HEK293 (cell line): ENCODE data around the gene MCM3AP.
A peak's percentile ranks its signal among the peaks of the same experiment; 100 is the strongest.

Experiments used
- CTCF ChIA-PET: fragments of 350-600 bp; formaldehyde crosslinking; extraction: SDS; loops from one replicate; lab custom pipeline; 2021; ENCODE audit warnings: antibody characterized with exemption; lab: Yijun Ruan, JAX
- POLR2A ChIA-PET: fragments of 300-600 bp; formaldehyde crosslinking; extraction: SDS; loops from one replicate; lab custom pipeline; 2020; ENCODE audit warnings: antibody characterized with exemption, inconsistent platforms; lab: Yijun Ruan, JAX
- H3K27ac ChIP-seq: fragments of 200-500 bp; sonication (Bioruptor generic); 2 replicates; pipeline ENCODE4 v1.5.1; 2014; ENCODE audit warnings: low read depth, low read length, control low read depth, inconsistent platforms; ENCODE audit errors: extremely low read depth
- H3K36me3 ChIP-seq, 2 experiments: fragments of 200-500 bp in 1 of 2; sonication (Bioruptor generic) in 1 of 2; 1 replicate in 1 of 2; 2 replicates in 1 of 2; pipeline ENCODE4 v1.5.1; 2014 to 2017; ENCODE audit warnings: inconsistent platforms in 2 of 2, low read length in 2 of 2; ENCODE audit not compliant: control insufficient read depth in 2 of 2, insufficient read depth in 1 of 2
- H3K4me1 ChIP-seq: fragments of 200-500 bp; sonication (Bioruptor generic); 2 replicates; pipeline ENCODE4 v1.5.1; 2014; ENCODE audit warnings: mild to moderate bottlenecking, low read length, inconsistent platforms; ENCODE audit not compliant: control insufficient read depth, insufficient read depth
- H3K4me3 ChIP-seq: 2 replicates; pipeline ENCODE4 v1.5.1; 2011; ENCODE audit warnings: low read depth, mild to moderate bottlenecking, control low read depth, low read length, moderate library complexity
- H3K9me3 ChIP-seq: fragments of 200-500 bp; sonication (Bioruptor generic); 2 replicates; pipeline ENCODE4 v1.5.1; 2014; ENCODE audit warnings: low read depth, low read length, inconsistent platforms; ENCODE audit not compliant: control insufficient read depth, insufficient read depth
- KLF17 ChIP-seq: fragments of 450-650 bp; formaldehyde crosslinking; IDR thresholded peaks from 2 replicates; pipeline ENCODE4 v1.5.1; 2016; ENCODE audit warnings: missing biosample characterization, missing genetic modification characterization
- ZIC2 ChIP-seq: fragments of 450-650 bp; formaldehyde crosslinking; IDR thresholded peaks from 2 replicates; pipeline ENCODE4 v1.5.1; 2016; ENCODE audit warnings: missing biosample characterization, missing genetic modification characterization
- ZNF114 ChIP-seq: fragments of 450-650 bp; formaldehyde crosslinking; IDR thresholded peaks from 2 replicates; pipeline ENCODE4 v1.5.0; 2017; ENCODE audit warnings: missing biosample characterization, missing genetic modification characterization
- ZNF16 ChIP-seq: fragments of 450-650 bp; formaldehyde crosslinking; IDR thresholded peaks from 2 replicates; pipeline ENCODE4 v1.5.1; 2016; ENCODE audit warnings: low read depth, missing biosample characterization, missing genetic modification characterization
- ZNF18 ChIP-seq: fragments of 450-650 bp; formaldehyde crosslinking; IDR thresholded peaks from 2 replicates; pipeline ENCODE4 v1.5.1; 2016; ENCODE audit warnings: missing biosample characterization, missing genetic modification characterization
- ZNF184 ChIP-seq: fragments of 450-650 bp; IDR thresholded peaks from 2 replicates; pipeline ENCODE4 v1.5.1; 2018; ENCODE audit warnings: missing biosample characterization, mild to moderate bottlenecking, missing genetic modification characterization
- ZNF239 ChIP-seq: fragments of 450-650 bp; formaldehyde crosslinking; IDR thresholded peaks from 2 replicates; pipeline ENCODE4 v1.5.1; 2016; ENCODE audit warnings: missing biosample characterization, missing genetic modification characterization
- ZNF24 ChIP-seq: fragments of 450-650 bp; formaldehyde crosslinking; IDR thresholded peaks from 2 replicates; pipeline ENCODE4 v1.5.1; 2016; ENCODE audit warnings: missing biosample characterization, missing genetic modification characterization
- ZNF292 ChIP-seq: fragments of 450-650 bp; formaldehyde crosslinking; IDR thresholded peaks from 2 replicates; pipeline ENCODE4 v1.5.1; 2016; ENCODE audit warnings: low read depth, missing biosample characterization, missing genetic modification characterization, borderline replicate concordance
- ZNF335 ChIP-seq: fragments of 450-650 bp; formaldehyde crosslinking; conservative IDR thresholded peaks from 2 replicates; pipeline ENCODE4 v1.5.1; 2016; ENCODE audit warnings: missing biosample characterization, missing genetic modification characterization
- ZNF362 ChIP-seq: fragments of 450-650 bp; formaldehyde crosslinking; IDR thresholded peaks from 2 replicates; pipeline ENCODE4 v1.5.1; 2016; ENCODE audit warnings: missing biosample characterization, missing genetic modification characterization
- ZNF366 ChIP-seq: fragments of 450-650 bp; formaldehyde crosslinking; conservative IDR thresholded peaks from 2 replicates; pipeline ENCODE4 v1.5.1; 2016; ENCODE audit warnings: missing biosample characterization, missing genetic modification characterization
- ZNF394 ChIP-seq: fragments of 450-650 bp; formaldehyde crosslinking; IDR thresholded peaks from 2 replicates; pipeline ENCODE4 v1.5.1; 2016; ENCODE audit warnings: missing biosample characterization, missing genetic modification characterization, mild to moderate bottlenecking, moderate library complexity, borderline replicate concordance
- ZNF404 ChIP-seq: fragments of 450-650 bp; formaldehyde crosslinking; IDR thresholded peaks from 2 replicates; pipeline ENCODE4 v1.5.1; 2017; ENCODE audit warnings: missing biosample characterization, missing genetic modification characterization
- ZNF416 ChIP-seq: fragments of 450-650 bp; formaldehyde crosslinking; IDR thresholded peaks from 2 replicates; pipeline ENCODE4 v1.5.1; 2016; ENCODE audit warnings: missing biosample characterization, missing genetic modification characterization
- ZNF654 ChIP-seq: fragments of 450-650 bp; formaldehyde crosslinking; IDR thresholded peaks from 2 replicates; pipeline ENCODE4 v1.5.1; 2016; ENCODE audit warnings: low read depth, missing biosample characterization, missing genetic modification characterization
- ZNF707 ChIP-seq: fragments of 450-650 bp; formaldehyde crosslinking; IDR thresholded peaks from 2 replicates; pipeline ENCODE4 v1.5.1; 2016; ENCODE audit warnings: missing biosample characterization, missing genetic modification characterization
- ZNF837 ChIP-seq: fragments of 450-650 bp; formaldehyde crosslinking; IDR thresholded peaks from 2 replicates; pipeline ENCODE4 v1.5.1; 2016; ENCODE audit warnings: missing biosample characterization, missing genetic modification characterization
- ZSCAN23 ChIP-seq: fragments of 450-650 bp; formaldehyde crosslinking; IDR thresholded peaks from 2 replicates; pipeline ENCODE4 v1.5.1; 2016; ENCODE audit warnings: missing biosample characterization, missing genetic modification characterization
- TF ChIP-seq, protein P1 (sequence below): fragments of 450-650 bp; formaldehyde crosslinking; IDR thresholded peaks from 2 replicates; pipeline ENCODE4 v1.5.1; 2016; ENCODE audit warnings: missing biosample characterization, missing genetic modification characterization

Gene MCM3AP

DNA sequence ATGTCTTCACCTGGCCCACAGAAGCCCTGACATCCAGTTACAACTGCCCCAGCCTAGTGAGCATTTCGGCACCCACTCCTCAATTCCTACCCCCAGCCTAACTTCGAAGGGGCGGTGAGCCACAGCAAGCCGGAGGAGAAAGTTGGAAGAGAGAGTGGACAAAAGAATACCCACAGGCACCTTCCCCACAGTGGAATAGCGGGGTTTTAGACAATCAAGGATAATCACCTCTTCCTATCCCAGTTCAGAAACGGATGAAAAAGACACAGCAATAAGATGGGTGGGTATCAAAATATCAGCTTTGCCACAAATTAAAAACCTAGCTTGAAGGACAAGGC, 55.5 kb downstream of the MCM3AP start:
- H3K4me3 ChIP-seq = no peak overlapping the region
- CTCF ChIA-PET = interaction anchor here (0.6 to 1.5 kb wide), 7 partner anchors 11 to 256 kb away, joined by 3 to 7 read pairs (median 3); partner anchors contain the start of genes MCM3AP and YBEY
- no peaks in the 10 kb centered on the region for H3K9me3 ChIP-seq
- H3K4me1 ChIP-seq = peaks cover 8% of the 10 kb centered on the region; the same call in 1 of the 2 replicates
- POLR2A ChIA-PET = no interaction called here
- TF ChIP-seq ZNF837 (tag by site-specific recombination) = no peak
- peak; percentile 18; the same call in 1 of the 2 replicates for TF ChIP-seq ZNF394 (tag by site-specific recombination)
- TF ChIP-seq ZNF184 = no peak
- TF ChIP-seq ZNF292 (tag by site-specific recombination) = no peak
- TF ChIP-seq ZNF18 (tag by site-specific recombination) = no peak
- no peak for TF ChIP-seq ZNF114
- TF ChIP-seq ZIC2 = no peak
- no peak for TF ChIP-seq ZNF362 (tag by site-specific recombination)
- peak; percentile 31 for TF ChIP-seq ZNF335
- peak; percentile 65; the same call in 1 of the 2 replicates for TF ChIP-seq ZNF16 (tag by site-specific recombination)
- no peak for TF ChIP-seq ZNF24 (tag by site-specific recombination)
- no peak for TF ChIP-seq ZNF239
- no peak for TF ChIP-seq ZNF707 (tag by site-specific recombination)
- TF ChIP-seq ZNF366 = 0 out of 2 replicates have a peak, but pooled peaks have one; percentile 22
- no peak for TF ChIP-seq ZNF416 (tag by site-specific recombination)
- TF ChIP-seq ZSCAN23 (tag by site-specific recombination) = 0 out of 2 replicates have a peak, but pooled peaks have one; percentile 2
- no peak for TF ChIP-seq ZNF654 (tag by site-specific recombination)
- no peak for TF ChIP-seq ZNF404 (tag by site-specific recombination)
- TF ChIP-seq, protein P1, sequence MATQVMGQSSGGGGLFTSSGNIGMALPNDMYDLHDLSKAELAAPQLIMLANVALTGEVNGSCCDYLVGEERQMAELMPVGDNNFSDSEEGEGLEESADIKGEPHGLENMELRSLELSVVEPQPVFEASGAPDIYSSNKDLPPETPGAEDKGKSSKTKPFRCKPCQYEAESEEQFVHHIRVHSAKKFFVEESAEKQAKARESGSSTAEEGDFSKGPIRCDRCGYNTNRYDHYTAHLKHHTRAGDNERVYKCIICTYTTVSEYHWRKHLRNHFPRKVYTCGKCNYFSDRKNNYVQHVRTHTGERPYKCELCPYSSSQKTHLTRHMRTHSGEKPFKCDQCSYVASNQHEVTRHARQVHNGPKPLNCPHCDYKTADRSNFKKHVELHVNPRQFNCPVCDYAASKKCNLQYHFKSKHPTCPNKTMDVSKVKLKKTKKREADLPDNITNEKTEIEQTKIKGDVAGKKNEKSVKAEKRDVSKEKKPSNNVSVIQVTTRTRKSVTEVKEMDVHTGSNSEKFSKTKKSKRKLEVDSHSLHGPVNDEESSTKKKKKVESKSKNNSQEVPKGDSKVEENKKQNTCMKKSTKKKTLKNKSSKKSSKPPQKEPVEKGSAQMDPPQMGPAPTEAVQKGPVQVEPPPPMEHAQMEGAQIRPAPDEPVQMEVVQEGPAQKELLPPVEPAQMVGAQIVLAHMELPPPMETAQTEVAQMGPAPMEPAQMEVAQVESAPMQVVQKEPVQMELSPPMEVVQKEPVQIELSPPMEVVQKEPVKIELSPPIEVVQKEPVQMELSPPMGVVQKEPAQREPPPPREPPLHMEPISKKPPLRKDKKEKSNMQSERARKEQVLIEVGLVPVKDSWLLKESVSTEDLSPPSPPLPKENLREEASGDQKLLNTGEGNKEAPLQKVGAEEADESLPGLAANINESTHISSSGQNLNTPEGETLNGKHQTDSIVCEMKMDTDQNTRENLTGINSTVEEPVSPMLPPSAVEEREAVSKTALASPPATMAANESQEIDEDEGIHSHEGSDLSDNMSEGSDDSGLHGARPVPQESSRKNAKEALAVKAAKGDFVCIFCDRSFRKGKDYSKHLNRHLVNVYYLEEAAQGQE (tag by site-specific recombination) = no peak
- TF ChIP-seq KLF17 = no peak
- TF ChIP-seq, all 188 proteins: peak for 5
- peak overlapping the region; percentile 27; the same call in 1 of the 2 replicates for H3K27ac ChIP-seq
- peaks cover 20 to 47% of the 10 kb centered on the region in 2 experiments for H3K36me3 ChIP-seq
